HG02588 (cell line): ENCODE data around the gene PANK2.

Source experiments
- ATAC-seq: cut with Tn5 transposase; IDR thresholded peaks from one replicate; pipeline ENCODE4 v1.9.1; 2021; ENCODE audit warnings: mild to moderate bottlenecking, moderate library complexity; ENCODE audit not compliant: unreplicated experiment

The PANK2 gene

GRCh38 chr20:3976511-3976910, 87.3 kb downstream of the PANK2 start:
- ATAC-seq, result no peak
